GM12892 (cell line): ENCODE results near the gene TBXAS1.

Experiments used
- POLR2A ChIP-seq: IDR thresholded peaks from 2 replicates; pipeline ENCODE4 v1.6.1; 2011; ENCODE audit warnings: low read depth, low read length, control low read depth
- POLR2AphosphoS5 ChIP-seq: IDR thresholded peaks from 2 replicates; pipeline ENCODE4 v1.6.1; 2011; ENCODE audit warnings: low read depth, low read length, control low read depth

DNA sequence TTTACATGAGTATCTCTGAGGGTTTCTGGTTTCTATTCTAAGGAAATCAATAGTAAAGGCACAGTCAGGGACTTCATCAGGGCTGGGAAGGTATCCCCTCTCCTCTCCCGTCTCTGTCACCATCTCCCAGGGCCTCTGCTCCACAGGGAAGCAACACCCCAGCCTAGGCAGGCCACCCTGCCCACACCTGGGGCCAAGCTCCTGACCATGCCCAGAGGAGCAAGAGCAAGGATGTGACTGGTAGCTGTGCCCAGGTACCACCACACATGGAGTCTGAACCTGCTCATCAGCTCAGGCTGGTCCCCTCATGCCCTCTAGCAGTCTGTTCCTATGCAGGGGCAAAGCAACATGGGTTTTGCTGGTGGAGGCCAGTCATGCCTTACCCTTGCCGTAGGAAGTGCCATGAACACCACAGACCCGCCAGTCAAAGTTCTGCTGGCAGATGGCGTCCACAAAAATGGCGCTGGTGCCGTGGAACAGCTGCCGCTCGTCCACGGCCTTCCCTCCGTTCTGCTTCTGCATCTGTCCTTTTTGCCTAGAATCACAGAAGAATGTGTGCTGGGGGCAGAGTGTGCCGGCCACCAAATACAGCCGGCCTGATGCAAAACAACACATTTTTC, 196.9 kb downstream of the TBXAS1 start:
- TF ChIP-seq POLR2AphosphoS5 (no peak), POLR2A (no peak)
